K562 (cell line): ENCODE data around the gene GNB2. TPM values are rescaled to one million over a fixed set of nuclear protein-coding genes. Genes with fewer than 3 reads are reported as not detected.
A peak's percentile ranks its signal among the peaks of the same experiment; 100 is the strongest.

Experiments
- ARID1B ChIP-seq: fragments of 450-650 bp; IDR thresholded peaks from 2 replicates; pipeline ENCODE4 v1.6.1; 2016; ENCODE audit warnings: antibody characterized with exemption, mild to moderate bottlenecking, inconsistent platforms
- CBFA2T3 ChIP-seq: fragments of 450-650 bp; IDR thresholded peaks from 2 replicates; pipeline ENCODE4 v1.6.1; 2017
- CBX5 ChIP-seq: IDR thresholded peaks from 2 replicates; pipeline ENCODE4 v1.6.1; 2014; ENCODE audit warnings: low read depth, borderline replicate concordance
- CHD2 ChIP-seq: IDR thresholded peaks from 2 replicates; pipeline ENCODE4 v1.6.1; 2011; ENCODE audit warnings: low read depth, low read length
- ESRRA ChIP-seq: fragments of 450-650 bp; IDR thresholded peaks from 2 replicates; pipeline ENCODE4 v1.6.1; 2014; ENCODE audit warnings: low read depth, mild to moderate bottlenecking, moderate library complexity, borderline replicate concordance
- FOS ChIP-seq: IDR thresholded peaks from 3 replicates; pipeline ENCODE4 v1.6.1; 2011; ENCODE audit not compliant: insufficient read length; ENCODE audit errors: extremely low read depth
- FOSL1 ChIP-seq: fragments of 200-800 bp; sonication (Bioruptor generic); conservative IDR thresholded peaks from 2 replicates; pipeline ENCODE4 v1.6.1; 2016; ENCODE audit warnings: missing genetic modification characterization, missing compliant biosample characterization
- GTF2A2 ChIP-seq: IDR thresholded peaks from 2 replicates; pipeline ENCODE4 v1.6.1; 2016; ENCODE audit warnings: mild to moderate bottlenecking, missing genetic modification characterization, missing compliant biosample characterization
- MYNN ChIP-seq, 2 experiments: sonication (generic); formaldehyde crosslinking in 1 of 2; IDR thresholded peaks; 2 replicates each; pipeline versions ENCODE4 v1.5.0 to v1.6.1; 2016 to 2020; ENCODE audit warnings: antibody characterized with exemption in 1 of 2, missing genetic modification reagents in 1 of 2
- NCOA1 ChIP-seq: fragments of 450-650 bp; IDR thresholded peaks from 2 replicates; pipeline ENCODE4 v1.6.1; 2016; ENCODE audit warnings: low read depth
- NCOA2 ChIP-seq, 2 experiments: fragments of 450-650 bp; IDR thresholded peaks; 2 replicates each; pipeline ENCODE4 v1.6.1; 2018; ENCODE audit warnings: mild to moderate bottlenecking in 2 of 2, moderate library complexity in 1 of 2; ENCODE audit not compliant: partially characterized antibody in 2 of 2
- NR2C1 ChIP-seq, 2 experiments: fragments of 450-650 bp; IDR thresholded peaks; 2 replicates each; pipeline ENCODE4 v1.6.1; 2017; ENCODE audit warnings: mild to moderate bottlenecking in 2 of 2, antibody characterized with exemption in 1 of 2, inconsistent platforms in 1 of 2, missing compliant biosample characterization in 1 of 2, missing genetic modification characterization in 1 of 2
- POLR2A ChIP-seq: fragments of 450-650 bp; conservative IDR thresholded peaks from 2 replicates; pipeline ENCODE4 v1.6.1; 2016
- POLR2G ChIP-seq: fragments of 200-400 bp; formaldehyde crosslinking; IDR thresholded peaks from 2 replicates; pipeline ENCODE4 v1.6.1; 2017; ENCODE audit warnings: low read depth, mild to moderate bottlenecking, antibody characterized with exemption, low read length, moderate library complexity
- RBFOX2 ChIP-seq: fragments of 200-400 bp; formaldehyde crosslinking; IDR thresholded peaks from 2 replicates; pipeline ENCODE4 v1.6.1; 2017; ENCODE audit warnings: low read depth, mild to moderate bottlenecking, low read length, moderate library complexity
- RFX5 ChIP-seq: IDR thresholded peaks from 2 replicates; pipeline ENCODE4 v1.6.1; 2011; ENCODE audit warnings: low read depth, mild to moderate bottlenecking, improper control_type of control experiment, low read length
- ZBED1 ChIP-seq: IDR thresholded peaks from 2 replicates; pipeline ENCODE4 v1.6.1; 2014
- ZBTB7A ChIP-seq: IDR thresholded peaks from 2 replicates; pipeline ENCODE4 v1.6.1; 2011; ENCODE audit warnings: low read depth, mild to moderate bottlenecking, low read length, moderate library complexity, borderline replicate concordance; ENCODE audit not compliant: control insufficient read depth
- ZBTB9 ChIP-seq: fragments of 450-650 bp; formaldehyde crosslinking; IDR thresholded peaks from 2 replicates; pipeline ENCODE4 v1.4.0; 2020; ENCODE audit warnings: mild to moderate bottlenecking, moderate library complexity
- ZNF316 ChIP-seq: fragments of 450-650 bp; IDR thresholded peaks from 2 replicates; pipeline ENCODE4 v1.6.1; 2016
- ZNF551 ChIP-seq: fragments of 250-450 bp; sonication (Bioruptor Pico); IDR thresholded peaks from 2 replicates; pipeline ENCODE4 v1.5.0; 2021; ENCODE audit warnings: mild to moderate bottlenecking, moderate library complexity
- ZNF609 ChIP-seq: sonication (generic); formaldehyde crosslinking; IDR thresholded peaks from 2 replicates; pipeline ENCODE4 v1.8.1; 2023; ENCODE audit warnings: missing genetic modification reagents, mild to moderate bottlenecking, borderline replicate concordance
- ZNF699 ChIP-seq: fragments of 250-450 bp; sonication (Bioruptor Pico); IDR thresholded peaks from 2 replicates; pipeline ENCODE4 v1.8.0; 2021; ENCODE audit warnings: mild to moderate bottlenecking, moderate library complexity; ENCODE audit not compliant: insufficient replicate concordance
- polyA plus RNA-seq, 8 experiments: library from polyadenylated mRNA; depleted of rRNA in 4 of 8; stranded (reverse) in 5 of 8; unstranded in 3 of 8; fragments of >200 nt; fragmentation: Nextera tagmentation in 2 of 8; fragmentation: Illumina TruSeq in 1 of 8; extraction: Ambion mirVana in 2 of 8; extraction: Trizol in 1 of 8; gene quantifications; 2 replicates each; pipeline versions ENCODE4 v1.2.1 to v1.2.3, GENCODE V29; 2011 to 2014; ENCODE audit warnings: inconsistent platforms in 1 of 8, missing spikeins in 1 of 8
- total RNA-seq, 7 experiments: library from RNA; depleted of rRNA in 6 of 7; stranded (reverse); fragments of >200 nt in 6 of 7; fragmentation: Illumina TruSeq in 2 of 7; extraction: Trizol in 2 of 7; gene quantifications; 2 replicates each; pipeline versions ENCODE4 v1.2.1 to v1.2.3, GENCODE V29; 2011 to 2021; ENCODE audit warnings: low replicate concordance in 1 of 7
- TF ChIP-seq, protein P1 (sequence below): fragments of 200-800 bp; sonication (Bioruptor generic); IDR thresholded peaks from 2 replicates; pipeline ENCODE4 v1.6.1; 2017; ENCODE audit warnings: missing genetic modification characterization, missing compliant biosample characterization

Gene GNB2
- total and polyA plus RNA-seq, 9 of the 15 experiments (the other 6 are each of a cell fraction or from before 2014, with no cell fraction given): 0.65 to 320 (median 104) TPM

DNA sequence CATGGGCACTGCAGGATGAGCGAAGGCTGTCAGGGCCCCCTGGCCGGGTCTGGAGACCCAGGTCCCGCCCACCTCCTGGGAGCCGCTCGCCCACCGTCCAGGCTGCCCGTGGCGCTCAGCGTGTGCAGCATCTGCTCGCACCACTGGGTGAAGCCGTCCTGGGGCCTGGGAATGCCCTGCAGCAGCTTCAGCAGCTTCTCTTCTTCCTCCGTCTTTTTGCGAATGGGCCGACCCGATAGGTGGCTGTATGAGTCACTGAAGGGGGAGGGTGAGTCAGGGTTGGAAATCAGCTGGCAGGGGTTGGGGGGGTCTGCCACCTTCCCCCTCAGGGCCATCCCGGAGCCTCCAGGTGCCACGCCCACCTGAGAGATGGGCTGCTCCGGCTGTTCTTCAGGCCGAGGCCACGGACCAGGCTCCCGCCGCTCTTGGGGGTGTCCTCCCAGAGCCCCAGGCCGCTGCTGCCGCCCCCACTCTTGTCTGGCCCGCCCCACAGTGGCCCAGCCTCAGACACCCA is 8.7 kb downstream of the GNB2 start (continued):
- TF ChIP-seq, protein P1, sequence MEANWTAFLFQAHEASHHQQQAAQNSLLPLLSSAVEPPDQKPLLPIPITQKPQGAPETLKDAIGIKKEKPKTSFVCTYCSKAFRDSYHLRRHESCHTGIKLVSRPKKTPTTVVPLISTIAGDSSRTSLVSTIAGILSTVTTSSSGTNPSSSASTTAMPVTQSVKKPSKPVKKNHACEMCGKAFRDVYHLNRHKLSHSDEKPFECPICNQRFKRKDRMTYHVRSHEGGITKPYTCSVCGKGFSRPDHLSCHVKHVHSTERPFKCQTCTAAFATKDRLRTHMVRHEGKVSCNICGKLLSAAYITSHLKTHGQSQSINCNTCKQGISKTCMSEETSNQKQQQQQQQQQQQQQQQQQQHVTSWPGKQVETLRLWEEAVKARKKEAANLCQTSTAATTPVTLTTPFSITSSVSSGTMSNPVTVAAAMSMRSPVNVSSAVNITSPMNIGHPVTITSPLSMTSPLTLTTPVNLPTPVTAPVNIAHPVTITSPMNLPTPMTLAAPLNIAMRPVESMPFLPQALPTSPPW (CRISPR knock-in tag): peak; percentile 69
- TF ChIP-seq ZNF699 (CRISPR knock-in tag) (no peak), CBFA2T3 (peak; percentile 19; the same call in 1 of the 2 replicates), NR2C1 (IDR thresholded peaks at IDR 0.05) (no peak), NR2C1 (tag; IDR thresholded peaks at IDR 0.05) (no peak), POLR2A (0 out of 2 replicates have a peak, but pooled peaks have one; percentile 10), RFX5 (no peak), ZNF551 (CRISPR knock-in tag) (no peak), ARID1B (peak; percentile 44), FOSL1 (tag) (peak; percentile 77), ESRRA (no peak), ZBTB7A (peak; percentile 63; the same call in 1 of the 2 replicates), GTF2A2 (tag) (no peak), NCOA2 (IDR thresholded peaks at IDR 0.05; ENCODE audit: partially characterized antibody in 2 of 2) (no peak), ZNF316 (no peak), CHD2 (no peak), ZBED1 (no peak), CBX5 (no peak), MYNN (IDR thresholded peaks at IDR 0.05) (peak; percentile 34; the same call in 1 of the 2 replicates), MYNN (CRISPR knock-in tag; IDR thresholded peaks at IDR 0.05) (no peak), NCOA1 (no peak), POLR2G (no peak), ZBTB9 (no peak), RBFOX2 (peak; percentile 41), ZNF609 (CRISPR knock-in tag) (no peak), FOS (no peak)
